ENCODE results near the gene MMP2. TPM values are rescaled to one million over a fixed set of nuclear protein-coding genes. Genes with fewer than 3 reads are reported as not detected.

MMP2 gene
- total and polyA plus RNA-seq, 5 donors, result 43.5 to 207 (median 142) TPM

GRCh38 chr16:55503726-55504550 is 24.9 kb downstream of the MMP2 start:
- H3K27me3 ChIP-seq (ENCODE audit: control insufficient read depth, insufficient read depth), result no peaks in the 10 kb centered on the region
- no peak for ATAC-seq
- 93% methylated on average over 8 of the region's 8 CpGs for WGBS
- no peak overlapping the region for H3K27ac ChIP-seq (ENCODE audit: low read length)
- H3K4me1 ChIP-seq (ENCODE audit: control insufficient read depth, insufficient read depth, low read length), result peaks cover 13% of the 10 kb centered on the region
- intact Hi-C loops (cut with DNase I), result no loop called here
- H3K9me3 ChIP-seq (ENCODE audit: control insufficient read depth, low read length), result no peaks in the 10 kb centered on the region
- no peak for DNase-seq
- no peak overlapping the region for H3K4me3 ChIP-seq (ENCODE audit: low read length)

- peak in 1 of 3 donors; percentile 27 for DNase-seq
- intact Hi-C loops (cut with DNase I), result no loop called here
- Histone ChIP-seq H3K9me3 (ENCODE audit: control insufficient read depth, low read length) (no peaks in the 10 kb centered on the region), H3K4me1 (ENCODE audit: control insufficient read depth, insufficient read depth, low read length) (peaks cover 10% of the 10 kb centered on the region), H3K4me3 (ENCODE audit: low read length) (no peak overlapping the region), H3K27ac (ENCODE audit: low read length) (no peak overlapping the region), H3K27me3 (ENCODE audit: control insufficient read depth, insufficient read depth) (no peaks in the 10 kb centered on the region)
- WGBS, result 93% methylated on average over 10 of the region's 10 CpGs
- no peak for ATAC-seq
Observed at GRCh38 chr16:55505333-55506015, 26.5 kb downstream of the MMP2 start.

- H3K4me3 ChIP-seq (ENCODE audit: low read length), result no peak overlapping the region
- H3K27me3 ChIP-seq (ENCODE audit: control insufficient read depth, insufficient read depth), result no peaks in the 10 kb centered on the region
- H3K4me1 ChIP-seq (ENCODE audit: control insufficient read depth, insufficient read depth, low read length), result peaks cover 10% of the 10 kb centered on the region
- intact Hi-C loops (cut with DNase I), result no loop called here
- DNase-seq, result no peak
- no peak overlapping the region for H3K27ac ChIP-seq (ENCODE audit: low read length)
- H3K9me3 ChIP-seq (ENCODE audit: control insufficient read depth, low read length), result no peaks in the 10 kb centered on the region
- no peak for ATAC-seq
- WGBS, result 79% methylated on average over 7 of the region's 7 CpGs
Observed at GRCh38 chr16:55506083-55506482, 27.1 kb downstream of the MMP2 start.

- Histone ChIP-seq H3K9me3 (ENCODE audit: control insufficient read depth, low read length) (no peaks in the 10 kb centered on the region), H3K27ac (ENCODE audit: low read length) (no peak overlapping the region), H3K4me1 (ENCODE audit: control insufficient read depth, insufficient read depth, low read length) (peaks cover 6% of the 10 kb centered on the region), H3K4me3 (ENCODE audit: low read length) (no peak overlapping the region), H3K27me3 (ENCODE audit: control insufficient read depth, insufficient read depth) (no peaks in the 10 kb centered on the region)
- no peak for ATAC-seq
- 50% methylated on average over 4 of the region's 4 CpGs for WGBS
- intact Hi-C loops (cut with DNase I), result no loop called here
- DNase-seq, result no peak
Observed at GRCh38 chr16:55506708-55507107, 27.7 kb downstream of the MMP2 start.

- Histone ChIP-seq H3K27me3 (ENCODE audit: control insufficient read depth, insufficient read depth) (no peaks in the 10 kb centered on the region), H3K9me3 (ENCODE audit: control insufficient read depth, low read length) (no peaks in the 10 kb centered on the region), H3K27ac (ENCODE audit: low read length) (peak overlapping the region; percentile 30), H3K4me3 (ENCODE audit: low read length) (peak overlapping the region; percentile 70), H3K4me1 (ENCODE audit: control insufficient read depth, insufficient read depth, low read length) (no peaks in the 10 kb centered on the region)
- DNase-seq (no peak), ATAC-seq (peak; percentile 30)
- intact Hi-C loops (cut with DNase I), result no loop called here
- WGBS, result 54% methylated on average over 9 of the region's 9 CpGs
Observed at GRCh38 chr16:55508271-55508921, 29.4 kb downstream of the MMP2 start.

- DNase-seq (peak; percentile 94 to 97 (median 96)), ATAC-seq (peak; percentile 98)
- Histone ChIP-seq H3K9me3 (ENCODE audit: control insufficient read depth, low read length) (no peaks in the 10 kb centered on the region), H3K4me1 (ENCODE audit: control insufficient read depth, insufficient read depth, low read length) (no peaks in the 10 kb centered on the region), H3K4me3 (ENCODE audit: low read length) (peak within 1 kb of the TSS; percentile 70), H3K27me3 (ENCODE audit: control insufficient read depth, insufficient read depth) (no peaks in the 10 kb centered on the region), H3K27ac (ENCODE audit: low read length) (peak within 1 kb of the TSS; percentile 47)
- intact Hi-C loops (cut with DNase I), result no loop called here
- 2% methylated on average over 61 of the region's 61 CpGs for WGBS
Observed at GRCh38 chr16:55508941-55509931, 30.2 kb downstream of the MMP2 start, which contains the start of gene LPCAT2. Gene LPCAT2, plus strand, starts transcription at chr16:55509072. Its CDS starts 110 bp downstream, at chr16:55509182.

GRCh38 chr16:55510185-55510805 is 31.3 kb downstream of the MMP2 start:
- intact Hi-C loops (cut with DNase I), result no loop called here
- H3K9me3 ChIP-seq (ENCODE audit: control insufficient read depth, low read length), result no peaks in the 10 kb centered on the region
- no peak overlapping the region for H3K27ac ChIP-seq (ENCODE audit: low read length)
- DNase-seq (no peak), ATAC-seq (no peak)
- no peaks in the 10 kb centered on the region for H3K27me3 ChIP-seq (ENCODE audit: control insufficient read depth, insufficient read depth)
- H3K4me3 ChIP-seq (ENCODE audit: low read length), result peak overlapping the region; percentile 70
- WGBS, result 40% methylated on average over 4 of the region's 4 CpGs
- no peaks in the 10 kb centered on the region for H3K4me1 ChIP-seq (ENCODE audit: control insufficient read depth, insufficient read depth, low read length)

- no peak for DNase-seq
- Histone ChIP-seq H3K4me1 (ENCODE audit: control insufficient read depth, insufficient read depth, low read length) (no peaks in the 10 kb centered on the region), H3K4me3 (ENCODE audit: low read length) (no peak overlapping the region), H3K27ac (ENCODE audit: low read length) (no peak overlapping the region), H3K27me3 (ENCODE audit: control insufficient read depth, insufficient read depth) (no peaks in the 10 kb centered on the region), H3K9me3 (ENCODE audit: control insufficient read depth, low read length) (no peaks in the 10 kb centered on the region)
- intact Hi-C loops (cut with DNase I), result no loop called here
- WGBS, result 100% methylated on average over 1 of the region's 1 CpG
- no peak for ATAC-seq
Observed at GRCh38 chr16:55512941-55513340, 33.9 kb downstream of the MMP2 start.

GRCh38 chr16:55513616-55514015 is 34.6 kb downstream of the MMP2 start:
- no peak for DNase-seq
- no peaks in the 10 kb centered on the region for H3K27me3 ChIP-seq (ENCODE audit: control insufficient read depth, insufficient read depth)
- no peaks in the 10 kb centered on the region for H3K4me1 ChIP-seq (ENCODE audit: control insufficient read depth, insufficient read depth, low read length)
- no peak for ATAC-seq
- H3K9me3 ChIP-seq (ENCODE audit: control insufficient read depth, low read length), result no peaks in the 10 kb centered on the region
- intact Hi-C loops (cut with DNase I), result no loop called here
- 94% methylated on average over 5 of the region's 5 CpGs for WGBS
- no peak overlapping the region for H3K27ac ChIP-seq (ENCODE audit: low read length)
- no peak overlapping the region for H3K4me3 ChIP-seq (ENCODE audit: low read length)

GRCh38 chr16:55515111-55515510 is 36.1 kb downstream of the MMP2 start:
- DNase-seq (no peak), ATAC-seq (no peak)
- Histone ChIP-seq H3K27ac (ENCODE audit: low read length) (no peak overlapping the region), H3K4me1 (ENCODE audit: control insufficient read depth, insufficient read depth, low read length) (no peaks in the 10 kb centered on the region), H3K27me3 (ENCODE audit: control insufficient read depth, insufficient read depth) (no peaks in the 10 kb centered on the region), H3K9me3 (ENCODE audit: control insufficient read depth, low read length) (no peaks in the 10 kb centered on the region), H3K4me3 (ENCODE audit: low read length) (no peak overlapping the region)
- intact Hi-C loops (cut with DNase I), result no loop called here
- WGBS, result 100% methylated on average over 1 of the region's 1 CpG

All from right cardiac atrium (tissue), 5 donors.